ENCODE data around the gene PPP1R13B.

Gene PPP1R13B

DNA sequence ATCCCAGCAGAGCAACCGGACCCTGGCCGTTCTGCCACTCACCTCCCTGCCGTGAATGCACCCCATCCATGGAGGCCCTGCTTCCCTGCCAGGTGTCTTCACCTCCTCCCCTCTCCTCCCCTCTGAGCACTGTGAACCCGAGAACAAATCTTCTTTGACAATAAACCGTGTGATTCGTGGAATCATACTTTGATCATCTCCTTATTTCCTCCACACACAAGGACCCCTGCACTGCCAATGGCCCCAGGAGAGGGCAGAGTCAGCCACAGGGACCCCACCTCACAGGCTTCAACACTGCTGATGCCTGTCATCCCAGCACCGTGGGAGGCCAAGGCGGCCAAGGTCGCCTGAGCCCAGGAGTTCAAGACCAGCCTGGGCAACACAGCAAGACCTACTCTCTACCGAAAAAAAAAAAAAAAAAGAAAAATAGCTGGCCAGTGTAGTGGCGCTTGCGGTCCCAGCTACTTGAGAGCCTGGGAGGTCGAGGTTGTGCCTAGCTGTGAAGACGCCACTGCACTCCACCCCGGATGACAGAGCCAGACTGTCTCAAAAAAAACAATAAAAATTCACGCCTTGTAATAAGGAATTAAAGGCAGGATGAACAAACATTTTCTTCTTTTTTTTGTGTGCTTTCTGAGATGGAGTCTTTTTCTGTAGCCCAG, 133.2 kb downstream of the PPP1R13B start:
- no peak for DNase-seq (ENCODE audit: low read depth in 2 of 2)

DNA sequence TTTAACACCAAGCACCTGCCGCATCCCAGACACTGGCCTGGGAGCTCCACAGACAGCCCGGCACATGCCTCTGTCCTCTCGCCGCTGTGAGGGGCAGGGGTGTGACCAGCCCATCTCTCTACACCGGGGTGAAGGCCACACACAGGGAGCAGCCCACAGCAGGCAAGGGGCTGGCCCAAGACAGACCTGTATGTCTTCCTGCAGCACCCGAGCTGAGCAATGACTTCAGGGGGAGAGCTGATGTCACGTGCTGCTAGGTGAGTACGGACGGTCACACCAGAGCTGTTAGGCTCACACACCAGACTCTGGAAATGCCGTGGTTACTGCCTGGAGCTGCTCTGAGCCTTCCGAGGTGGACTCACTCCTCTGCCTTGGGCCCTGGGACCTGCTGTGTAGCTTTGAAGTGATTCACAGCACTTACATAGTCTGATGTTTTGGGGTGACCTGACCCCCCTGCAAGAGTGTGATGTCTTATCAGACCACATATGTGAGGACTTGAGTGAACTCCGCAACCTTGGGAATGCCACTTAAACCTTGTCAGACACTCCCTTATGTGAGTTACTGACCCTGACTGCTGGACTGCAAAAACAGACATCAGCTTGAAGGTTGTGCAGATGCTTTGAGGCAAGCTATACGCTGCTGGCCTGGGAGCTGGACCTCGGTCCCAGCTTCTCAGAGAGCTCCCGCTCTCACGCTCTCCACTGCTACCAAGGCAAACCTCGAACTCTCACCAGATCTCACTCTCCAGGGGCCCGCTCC, 133.9 kb downstream of the PPP1R13B start:
- DNase-seq (ENCODE audit: low read depth in 2 of 2): no peak

DNA sequence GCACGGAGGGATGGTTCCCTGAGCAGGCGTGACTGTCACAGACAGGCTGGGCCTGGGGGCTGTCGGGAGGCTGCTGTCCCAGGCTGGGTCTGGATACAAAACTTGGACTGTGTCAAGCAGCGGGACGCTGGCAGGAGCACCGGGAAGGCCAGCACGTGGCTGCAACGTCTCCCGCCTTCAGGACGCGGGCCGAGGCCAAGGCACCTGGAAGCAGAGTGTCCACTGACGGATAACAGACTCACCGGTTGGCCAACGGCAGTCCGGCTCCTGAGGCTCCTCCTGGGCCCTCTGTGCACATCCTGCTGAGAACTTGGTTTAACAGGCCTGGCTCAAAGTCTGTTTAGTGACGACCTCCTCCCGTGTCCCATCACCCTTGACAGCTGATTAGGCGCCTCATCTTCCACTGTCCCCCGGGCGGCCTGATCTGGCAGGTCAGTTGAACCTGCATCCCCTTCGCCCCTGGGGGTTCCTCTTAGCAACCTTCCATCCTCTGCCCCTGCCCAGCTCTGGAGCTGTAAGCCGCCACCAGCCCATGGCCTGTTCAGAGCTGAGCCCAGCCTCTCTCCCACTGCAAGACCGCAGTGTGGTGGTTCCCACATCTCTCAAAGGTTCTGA, 134.6 kb downstream of the PPP1R13B start:
- DNase-seq (ENCODE audit: low read depth in 2 of 2): no peak

DNA sequence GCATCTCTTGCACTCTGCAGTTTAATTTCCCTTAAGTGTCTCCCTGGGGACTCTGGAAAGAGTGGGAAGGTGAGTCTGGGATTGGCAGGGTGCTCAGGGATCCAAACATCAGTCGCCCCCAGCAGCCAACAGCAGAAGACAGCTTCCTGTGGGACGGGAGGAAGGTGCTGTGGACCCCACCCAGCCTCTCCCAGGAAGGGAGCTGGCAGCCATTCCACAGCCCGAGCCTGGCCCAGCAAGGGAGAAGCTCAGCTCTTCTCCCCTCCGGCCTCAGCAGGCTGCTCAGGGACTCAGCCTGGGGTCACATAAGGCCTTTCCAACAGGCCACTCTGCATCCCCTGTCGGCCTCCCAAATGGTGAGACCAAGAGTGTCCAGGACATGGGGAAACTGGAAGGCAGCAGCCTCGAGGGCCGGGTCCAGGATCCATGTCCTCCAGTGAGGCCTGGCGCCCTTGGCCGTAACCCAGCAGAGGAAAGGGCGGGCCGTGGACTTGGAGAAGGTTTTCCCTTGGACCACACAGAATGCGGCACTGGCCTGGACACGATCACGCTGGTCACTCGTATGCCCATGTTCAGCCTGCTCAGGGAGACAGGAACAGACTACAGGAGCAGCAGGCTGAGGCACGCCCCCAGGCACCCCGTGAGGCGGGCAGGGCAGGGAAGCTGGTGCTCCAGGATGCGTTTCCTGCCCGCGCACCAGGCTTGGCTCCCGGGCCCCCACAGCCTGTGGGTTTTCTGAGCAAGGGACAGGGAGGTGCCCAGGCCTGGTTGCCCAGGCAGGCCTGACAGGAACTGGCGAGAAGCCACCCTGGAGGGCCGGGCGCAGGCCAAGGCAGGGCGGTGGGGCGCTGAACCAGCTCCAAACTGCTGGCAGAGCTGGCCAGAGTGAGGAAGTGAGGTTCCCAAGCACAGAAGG, 135.6 kb downstream of the PPP1R13B start:
- no peak for DNase-seq (ENCODE audit: low read depth in 2 of 2)

DNA sequence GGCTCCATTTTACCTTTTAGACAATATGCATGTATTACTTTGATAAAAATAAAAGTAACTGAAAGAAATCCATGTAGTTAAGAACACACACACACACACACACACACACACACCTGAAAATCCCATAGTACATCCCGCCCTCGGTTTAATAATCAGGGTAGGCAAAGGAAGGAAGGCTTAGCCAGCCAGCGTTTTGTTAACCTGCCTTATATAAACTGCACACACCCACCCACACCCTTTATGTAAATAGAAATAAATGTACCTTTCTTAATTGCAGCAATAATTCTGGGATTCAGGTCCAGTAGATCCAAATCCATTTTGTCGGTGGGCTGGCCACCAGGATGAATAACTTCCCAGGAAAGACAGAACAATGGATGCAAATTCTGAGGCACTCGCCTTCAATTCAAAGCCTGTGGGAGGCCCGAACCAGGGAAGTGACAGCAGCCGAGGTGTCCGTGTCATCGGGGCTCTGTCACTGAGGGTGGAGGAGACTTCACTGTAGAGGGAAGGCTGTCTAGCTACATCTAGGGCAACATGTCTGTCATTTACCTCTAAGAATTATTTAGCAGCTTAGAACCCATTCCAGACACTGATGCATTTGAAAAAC, 136.5 kb downstream of the PPP1R13B start:
- DNase-seq (ENCODE audit: low read depth in 2 of 2): no peak

DNA sequence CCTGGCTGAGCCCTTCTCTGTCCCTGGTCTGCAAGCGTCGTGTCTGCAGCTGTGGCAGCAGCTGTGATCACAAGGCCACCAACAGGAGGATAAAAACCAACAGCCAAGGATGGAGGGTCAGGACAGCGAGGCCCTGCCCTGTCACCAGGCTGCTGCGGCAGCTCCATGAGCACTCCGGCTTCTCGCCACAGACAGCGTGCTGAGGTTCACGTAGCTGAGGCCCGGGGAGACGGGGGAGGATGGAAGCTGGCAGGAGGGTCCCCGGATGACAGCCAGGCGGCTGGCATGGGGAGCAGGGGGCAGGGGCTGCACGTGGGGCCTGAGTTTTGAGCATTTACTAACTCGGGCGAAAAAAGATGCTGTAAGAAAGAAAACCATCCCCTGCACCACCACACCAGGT, 137.6 kb downstream of the PPP1R13B start:
- no peak for DNase-seq (ENCODE audit: low read depth in 2 of 2)

DNA sequence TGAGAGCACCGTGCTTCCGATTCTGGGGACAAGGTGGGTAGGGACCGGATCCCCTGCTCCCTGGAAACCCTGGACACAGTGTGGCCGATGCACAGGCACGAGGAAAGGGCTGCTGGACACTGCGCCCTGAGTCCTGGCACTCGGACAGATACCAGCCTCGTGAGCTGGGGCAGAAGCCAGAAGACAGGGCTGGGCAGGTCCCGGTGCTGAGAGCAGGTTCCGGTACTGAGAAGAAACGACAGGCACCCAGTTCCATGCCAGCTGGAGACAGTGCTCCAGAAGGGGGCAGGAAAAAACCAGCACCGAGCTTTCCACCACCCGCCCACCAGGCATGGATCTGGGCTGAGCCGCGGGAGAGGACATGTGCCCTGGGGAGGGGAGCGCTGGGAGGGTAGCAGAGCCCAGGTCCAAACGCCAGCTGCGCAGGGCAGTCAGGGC, 138.6 kb downstream of the PPP1R13B start:
- DNase-seq (ENCODE audit: low read depth in 2 of 2): no peak

DNA sequence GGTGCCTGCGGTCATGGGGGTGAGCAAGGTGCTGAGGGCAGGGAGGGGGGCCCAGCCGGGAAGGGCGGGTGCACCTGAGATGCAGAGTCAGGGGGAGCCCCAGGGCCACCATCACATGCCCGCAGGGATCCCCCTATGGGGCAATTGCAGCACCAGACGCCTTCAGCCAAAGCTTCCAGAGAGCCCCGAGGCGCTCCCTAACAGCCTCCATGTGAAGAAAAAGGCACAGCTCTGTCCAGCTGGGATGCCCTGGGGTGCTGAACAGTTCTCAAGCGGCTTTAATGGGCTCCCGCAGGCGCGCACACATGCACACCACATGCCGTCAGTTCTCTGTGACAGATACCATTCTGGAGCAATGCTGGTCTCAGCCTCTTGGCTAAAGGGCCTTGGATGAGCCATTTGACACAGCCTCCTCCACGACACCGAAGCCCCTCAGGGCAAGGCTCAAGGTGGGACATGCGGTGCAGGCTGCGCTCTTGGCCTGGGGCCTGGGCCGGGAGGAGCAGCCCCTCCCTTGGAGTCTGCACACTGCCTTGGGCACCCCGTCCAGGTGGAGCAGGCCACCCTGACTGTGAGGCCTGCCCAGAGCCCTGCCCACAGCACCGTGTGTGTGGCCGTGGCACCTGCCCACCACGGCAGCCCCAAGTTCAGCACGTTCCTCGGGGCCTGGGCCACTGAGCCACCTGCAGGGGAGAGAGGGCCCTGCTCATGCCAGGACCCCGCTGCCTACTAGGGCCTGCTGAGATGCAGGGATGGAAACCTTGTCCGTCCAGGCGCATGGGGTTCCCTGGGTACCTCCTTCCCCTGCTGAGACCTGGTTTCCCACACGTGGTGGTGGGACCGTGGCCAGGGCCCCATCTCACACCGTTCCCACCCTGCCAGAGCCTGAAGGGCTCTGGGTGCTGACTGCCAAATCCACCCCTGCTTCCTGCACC, 139.8 kb downstream of the PPP1R13B start:
- no peak for DNase-seq (ENCODE audit: low read depth in 2 of 2)

DNA sequence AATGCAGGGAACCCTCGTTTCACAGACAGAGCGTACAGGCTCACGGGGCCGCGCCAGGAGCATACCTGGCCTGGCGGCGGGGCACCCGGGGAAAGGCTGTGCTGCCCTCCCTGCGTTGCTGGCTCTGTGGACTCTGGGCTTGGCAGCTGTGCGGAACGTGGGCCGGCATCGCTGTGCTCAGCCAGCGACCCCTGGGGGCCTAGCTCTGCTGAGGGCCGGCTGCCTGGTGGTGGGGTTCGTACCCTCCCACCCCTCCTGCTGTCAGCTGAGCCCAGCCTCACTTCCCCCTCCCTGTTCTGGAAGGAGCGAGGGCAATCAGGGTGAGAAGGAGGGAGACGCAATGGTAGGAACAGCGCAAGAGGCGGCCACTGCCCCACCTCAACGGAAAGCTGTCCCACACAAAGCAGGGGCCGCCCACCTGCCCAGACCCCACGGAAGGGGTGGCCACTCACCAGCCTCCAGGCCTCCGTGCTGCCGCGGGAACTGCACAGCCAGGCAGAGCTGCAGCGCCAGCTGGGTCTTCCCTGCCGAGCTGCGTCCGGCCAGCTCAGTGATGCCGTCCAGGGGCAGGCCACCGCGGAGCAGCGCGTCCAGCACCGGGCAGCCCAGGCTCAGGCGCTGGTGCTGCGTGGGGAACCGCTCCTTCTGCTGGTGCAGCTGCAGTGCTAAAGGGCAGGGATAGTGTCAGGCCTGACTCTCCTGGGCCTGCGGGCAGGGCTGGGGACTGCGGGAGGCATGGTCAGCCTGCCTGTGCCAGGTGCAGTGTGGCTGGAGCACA, 140.6 kb downstream of the PPP1R13B start:
- DNase-seq (ENCODE audit: low read depth in 2 of 2): no peak

DNA sequence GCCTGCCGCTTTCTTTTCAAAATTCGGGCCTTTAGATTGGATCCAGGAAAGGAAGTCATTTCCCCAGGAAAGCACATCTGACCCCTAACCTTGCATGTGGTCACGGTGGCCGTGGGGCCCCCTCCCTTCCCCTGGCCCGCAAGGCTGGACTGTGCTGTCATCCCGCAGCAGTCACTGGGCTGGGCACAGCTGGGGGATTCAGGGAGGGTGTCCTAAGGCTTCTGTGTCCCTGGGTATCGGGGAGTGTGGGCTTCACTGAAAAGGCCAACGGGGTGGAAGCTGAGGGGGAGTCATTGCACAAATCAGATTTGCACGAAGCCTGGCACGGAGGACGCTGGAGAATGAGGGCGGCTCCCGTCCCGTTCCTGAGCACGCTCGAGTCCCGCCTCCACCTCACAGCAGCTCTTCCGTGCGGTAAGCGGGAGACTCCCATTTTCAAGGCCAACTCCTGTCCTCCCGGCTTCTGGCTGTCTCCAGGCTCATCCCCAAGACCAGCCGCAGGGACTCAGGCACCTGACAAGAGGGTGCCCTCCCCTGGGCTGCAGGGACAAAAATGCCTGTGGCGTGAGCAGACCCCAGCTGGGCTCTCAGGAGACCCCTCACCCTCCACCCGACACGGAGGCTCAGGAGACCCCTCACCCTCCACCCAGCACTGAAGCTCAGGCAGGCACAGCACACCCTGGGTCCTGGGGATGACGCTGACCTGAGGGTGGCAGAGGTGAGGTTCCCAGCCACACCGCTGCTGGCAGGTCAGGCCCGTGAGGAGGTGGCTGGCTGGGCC, 141.7 kb downstream of the PPP1R13B start:
- DNase-seq (ENCODE audit: low read depth in 2 of 2): no peak

DNA sequence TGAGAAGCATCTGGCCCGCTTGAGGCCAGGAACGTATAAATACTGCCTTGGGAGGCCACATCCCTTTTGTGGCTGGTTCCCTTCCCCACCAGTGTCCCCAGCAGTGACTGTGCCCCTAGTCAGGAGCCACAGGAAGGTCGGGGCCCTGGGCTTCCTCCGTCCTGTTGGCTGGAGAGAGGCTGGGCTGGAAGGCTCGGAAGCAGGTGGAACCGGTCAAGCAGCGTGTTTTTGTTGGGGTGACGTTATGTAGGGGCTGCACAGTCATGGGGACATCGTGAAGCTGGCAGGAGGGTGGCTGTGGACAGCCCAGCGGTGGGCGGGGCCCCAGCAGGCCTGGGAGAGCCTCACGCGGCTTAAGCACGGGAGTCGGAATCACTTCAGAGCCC, 142.3 kb downstream of the PPP1R13B start:
- no peak for DNase-seq (ENCODE audit: low read depth in 2 of 2)

DNA sequence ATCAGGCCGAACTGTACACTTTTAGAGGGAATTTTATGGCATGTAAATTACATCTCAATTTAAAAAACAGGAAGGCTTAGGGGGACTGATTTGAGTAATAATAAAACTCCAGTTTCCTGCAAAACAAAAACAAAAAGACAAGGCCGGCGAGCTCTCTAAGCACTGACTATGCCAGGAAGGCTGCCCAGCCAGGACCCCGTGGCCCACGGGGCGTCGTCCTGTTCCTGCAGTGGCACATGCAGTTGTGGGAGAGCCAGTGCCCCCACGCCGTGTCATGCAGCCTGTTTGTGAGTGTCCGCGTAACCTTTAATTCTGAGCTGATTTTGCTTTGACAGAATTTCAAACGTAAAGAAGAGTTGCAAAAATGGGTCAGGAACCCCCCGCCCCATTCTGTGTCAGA, 142.7 kb downstream of the PPP1R13B start:
- DNase-seq (ENCODE audit: low read depth in 2 of 2): no peak

DNA sequence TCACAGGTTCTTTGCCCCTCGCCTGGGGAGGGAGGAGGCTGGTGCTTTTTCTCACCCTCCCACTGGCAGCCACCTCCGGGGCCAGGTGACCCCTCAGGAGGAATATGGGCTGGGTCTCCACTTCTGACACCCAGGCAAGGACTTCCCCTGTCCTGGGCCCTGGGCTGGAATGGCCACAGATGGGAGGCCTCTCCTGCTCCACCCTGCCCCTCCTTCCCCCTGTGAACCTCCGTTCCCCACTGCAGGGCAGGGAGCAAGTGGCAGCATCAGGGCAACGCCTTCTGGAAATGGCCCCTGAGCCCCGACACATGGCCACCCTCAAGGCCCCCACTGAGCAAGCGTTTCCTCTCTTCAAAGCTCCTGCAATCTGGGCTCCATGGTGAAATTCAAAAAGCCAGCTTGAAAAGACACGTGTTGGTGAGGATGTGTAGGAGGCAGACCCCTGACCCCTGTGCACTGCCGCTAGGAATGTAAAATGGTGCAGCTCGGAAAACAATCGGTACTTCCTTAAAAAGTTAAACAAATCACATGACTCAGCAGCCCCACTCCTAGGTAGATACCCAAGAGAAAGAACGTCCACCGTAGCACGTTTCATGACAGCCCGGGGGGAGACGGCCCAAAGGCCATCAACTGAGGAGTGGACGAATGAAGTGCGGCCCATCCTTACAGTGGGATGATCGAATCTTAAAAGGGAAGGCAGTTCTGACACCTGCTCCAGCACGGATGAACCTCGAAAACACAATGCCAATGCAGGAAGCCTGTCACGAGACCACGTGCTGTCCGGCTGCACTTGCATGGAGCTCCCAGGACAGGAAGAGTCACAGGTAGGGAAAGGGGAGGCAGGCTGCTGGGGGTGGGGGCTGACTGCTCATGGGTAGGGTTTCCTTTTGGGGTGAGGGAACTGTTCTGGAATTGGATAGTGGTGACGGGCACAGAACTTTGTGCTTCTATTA, 143.7 kb downstream of the PPP1R13B start:
- no peak for DNase-seq (ENCODE audit: low read depth in 2 of 2)

DNA sequence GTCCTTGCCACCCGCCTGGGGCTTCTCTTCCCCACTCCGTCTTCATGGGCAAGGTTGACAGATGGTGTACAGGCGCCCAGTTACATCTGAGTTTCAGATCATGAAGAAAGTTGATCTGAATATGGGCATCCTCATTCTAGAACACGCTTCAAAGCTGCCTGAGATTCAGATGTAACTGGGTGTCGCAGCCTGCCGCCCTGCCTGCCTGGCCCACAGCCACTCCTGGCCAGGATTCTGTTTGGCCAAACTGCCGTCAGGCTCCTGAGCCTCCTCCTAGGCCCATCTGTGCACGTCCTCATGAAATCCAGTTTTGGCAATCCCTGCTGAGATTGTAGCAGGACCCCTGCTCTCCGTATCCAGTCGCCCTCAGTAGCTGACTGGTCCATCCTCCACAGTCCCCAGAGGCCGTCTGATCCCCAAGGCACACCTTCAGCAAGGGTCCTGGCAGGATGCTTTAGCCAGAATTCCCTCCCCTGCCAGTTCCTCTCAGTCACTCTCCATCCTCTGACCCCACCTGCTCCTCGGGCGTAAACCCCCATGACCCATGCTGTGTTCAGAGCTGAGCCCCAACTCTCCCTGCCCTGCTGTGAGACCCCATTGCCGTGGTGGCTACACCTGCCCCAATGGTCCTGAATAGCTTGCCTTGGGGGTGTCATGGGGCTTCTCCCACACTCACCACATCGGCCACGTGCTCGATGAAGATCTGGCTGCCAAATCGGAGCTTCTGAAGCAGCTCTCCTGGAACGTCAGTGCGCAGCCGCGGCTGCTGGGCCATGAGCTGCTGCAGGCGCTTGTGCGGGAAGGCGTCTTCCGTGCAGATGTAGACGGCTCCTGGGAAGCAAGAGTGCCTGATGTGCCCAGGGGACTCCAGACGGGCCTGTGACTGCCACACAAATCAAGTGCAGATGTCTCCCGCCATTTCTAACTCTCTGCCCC, 144.6 kb downstream of the PPP1R13B start:
- DNase-seq (ENCODE audit: low read depth in 2 of 2): no peak

DNA sequence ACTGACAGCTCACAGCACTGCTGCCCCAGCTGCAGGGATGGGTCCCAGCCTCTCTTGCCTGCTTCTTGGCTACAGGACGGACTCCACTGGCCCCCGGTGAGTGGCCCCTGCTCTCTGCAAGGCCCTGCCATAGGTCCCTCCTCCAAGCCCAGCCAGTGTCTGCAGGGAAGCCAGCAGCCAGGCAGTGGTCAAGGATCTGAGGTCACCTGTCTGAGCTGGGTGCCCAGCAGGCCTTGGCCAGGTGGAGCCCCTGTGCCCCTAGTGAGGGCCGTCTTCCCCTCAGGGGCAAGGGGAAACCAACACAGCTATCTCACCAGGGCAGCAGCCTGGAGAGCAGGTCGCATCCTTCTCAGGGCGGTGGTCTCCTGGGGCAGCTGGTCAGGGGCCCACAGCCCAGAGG, 145.3 kb downstream of the PPP1R13B start:
- DNase-seq (ENCODE audit: low read depth in 2 of 2): no peak

DNA sequence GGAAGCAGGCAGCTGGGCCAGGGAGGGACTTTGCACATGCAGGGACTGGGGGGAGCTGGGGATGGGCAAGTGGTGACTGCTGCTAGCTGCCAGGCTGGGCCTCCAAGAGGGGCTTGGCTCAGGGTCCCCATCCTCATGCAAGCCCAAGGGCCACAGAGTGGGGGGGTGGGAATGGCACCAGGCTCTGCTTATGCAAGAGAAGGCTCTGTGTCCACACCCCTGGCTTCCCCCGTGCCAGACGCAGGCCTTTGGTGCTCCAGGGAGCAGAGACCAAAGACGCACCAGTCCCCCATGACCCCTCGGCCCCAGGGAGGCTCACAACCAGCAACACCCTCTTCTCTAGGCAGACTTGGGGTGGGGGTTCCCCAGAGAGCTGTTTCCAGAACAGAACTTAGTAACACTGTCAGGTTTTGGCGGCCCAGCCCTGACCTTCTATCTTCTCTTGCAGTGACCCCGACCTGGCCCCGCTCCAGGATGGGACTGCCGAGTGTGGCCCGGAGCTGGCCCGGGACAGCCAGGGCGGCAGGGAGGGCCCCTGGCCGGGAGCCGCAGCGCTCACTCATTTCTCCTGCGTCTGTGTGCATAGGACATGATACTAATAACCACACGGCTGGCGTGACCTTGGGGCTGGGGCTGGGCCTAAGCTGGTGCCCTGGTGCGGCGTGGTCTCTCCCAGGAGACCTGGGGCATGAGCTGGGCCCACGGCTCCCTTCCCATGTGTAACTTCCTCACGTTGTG, 146.5 kb downstream of the PPP1R13B start:
- DNase-seq (ENCODE audit: low read depth in 2 of 2): no peak

Data from fibroblast of skin of left quadriceps (primary cell).